H54 (cell line): ENCODE results near the gene SEPTIN12.
A peak's percentile ranks its signal among the peaks of the same experiment; 100 is the strongest.

Experiments used
- DNase-seq: peaks from one replicate; pipeline ENCODE4 v3.0.0; 2011; ENCODE audit warnings: low spot score, mixed read lengths; ENCODE audit not compliant: insufficient read length
- FAIRE-seq: peaks from 3 replicates; lab custom pipeline; 2011; peaks lifted over from hg19 to GRCh38; lab: Jason Lieb, UNC
- POLR2A ChIP-seq: IDR thresholded peaks from 2 replicates; pipeline ENCODE4 v1.6.1; 2011; ENCODE audit warnings: low read depth, mild to moderate bottlenecking, low read length

The SEPTIN12 gene

GRCh38 chr16:4813251-4814003 is 25.3 kb upstream of the SEPTIN12 start:
- no peak for FAIRE-seq
- TF ChIP-seq POLR2A = no peak
- no peak for DNase-seq

- FAIRE-seq = no peak
- no peak for TF ChIP-seq POLR2A
- no peak for DNase-seq
These were observed 23.6 kb upstream of the SEPTIN12 start for GRCh38 chr16:4811773-4812172.

- FAIRE-seq (no peak), DNase-seq (no peak)
- TF ChIP-seq POLR2A = no peak
These were observed 23.1 kb upstream of the SEPTIN12 start for GRCh38 chr16:4811242-4811641.

- TF ChIP-seq POLR2A = no peak
- DNase-seq = no peak
- FAIRE-seq = no peak
These were observed 18.1 kb upstream of the SEPTIN12 start for GRCh38 chr16:4806280-4806679.

GRCh38 chr16:4805231-4805630 is 17.1 kb upstream of the SEPTIN12 start:
- FAIRE-seq (no peak), DNase-seq (no peak)
- TF ChIP-seq POLR2A = no peak

- FAIRE-seq (no peak), DNase-seq (no peak)
- no peak for TF ChIP-seq POLR2A
These were observed 16.0 kb upstream of the SEPTIN12 start for GRCh38 chr16:4803898-4804762.

GRCh38 chr16:4803401-4803844 is 15.3 kb upstream of the SEPTIN12 start:
- DNase-seq (no peak), FAIRE-seq (no peak)
- no peak for TF ChIP-seq POLR2A

- TF ChIP-seq POLR2A = peak; percentile 6
- peak; percentile 57 for FAIRE-seq
- DNase-seq = peak; percentile 96
These were observed 14.6 kb upstream of the SEPTIN12 start for GRCh38 chr16:4802659-4803287.

GRCh38 chr16:4801962-4802658 is 14.0 kb upstream of the SEPTIN12 start, which contains the start of gene ROGDI:
Gene ROGDI (minus strand): TSS chr16:4802633. CDS start chr16:4802571, 62 bp downstream.
- peak; percentile 28 for TF ChIP-seq POLR2A
- peak; percentile 70 for DNase-seq
- FAIRE-seq = no peak

- no peak for DNase-seq
- no peak for FAIRE-seq
- no peak for TF ChIP-seq POLR2A
These were observed 13.2 kb upstream of the SEPTIN12 start for GRCh38 chr16:4801051-4801961.

GRCh38 chr16:4800290-4801041 is 12.3 kb upstream of the SEPTIN12 start:
- TF ChIP-seq POLR2A = no peak
- DNase-seq (no peak), FAIRE-seq (no peak)
